ENCODE results near the gene ABLIM1.

DNA sequence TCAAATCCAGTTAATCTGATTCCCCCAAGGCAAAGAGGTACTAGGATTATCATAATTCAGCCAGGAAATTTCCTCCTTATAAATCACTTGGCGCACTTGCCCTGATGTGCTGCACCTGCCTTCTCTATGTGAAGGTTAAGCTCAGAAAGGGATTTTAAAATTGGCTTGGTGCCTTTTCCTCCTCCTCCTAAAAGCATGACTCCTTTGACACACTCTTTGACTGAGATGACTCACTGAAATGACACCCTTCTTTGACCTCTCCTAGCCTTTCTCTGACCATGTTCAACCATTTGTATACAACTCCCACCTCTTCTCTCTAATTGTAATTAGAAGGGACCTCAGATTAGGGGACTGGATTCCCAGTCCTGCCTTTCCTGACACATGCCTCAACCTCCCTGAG is 46.5 kb downstream of the ABLIM1 start:
- TF ChIP-seq, protein P1, sequence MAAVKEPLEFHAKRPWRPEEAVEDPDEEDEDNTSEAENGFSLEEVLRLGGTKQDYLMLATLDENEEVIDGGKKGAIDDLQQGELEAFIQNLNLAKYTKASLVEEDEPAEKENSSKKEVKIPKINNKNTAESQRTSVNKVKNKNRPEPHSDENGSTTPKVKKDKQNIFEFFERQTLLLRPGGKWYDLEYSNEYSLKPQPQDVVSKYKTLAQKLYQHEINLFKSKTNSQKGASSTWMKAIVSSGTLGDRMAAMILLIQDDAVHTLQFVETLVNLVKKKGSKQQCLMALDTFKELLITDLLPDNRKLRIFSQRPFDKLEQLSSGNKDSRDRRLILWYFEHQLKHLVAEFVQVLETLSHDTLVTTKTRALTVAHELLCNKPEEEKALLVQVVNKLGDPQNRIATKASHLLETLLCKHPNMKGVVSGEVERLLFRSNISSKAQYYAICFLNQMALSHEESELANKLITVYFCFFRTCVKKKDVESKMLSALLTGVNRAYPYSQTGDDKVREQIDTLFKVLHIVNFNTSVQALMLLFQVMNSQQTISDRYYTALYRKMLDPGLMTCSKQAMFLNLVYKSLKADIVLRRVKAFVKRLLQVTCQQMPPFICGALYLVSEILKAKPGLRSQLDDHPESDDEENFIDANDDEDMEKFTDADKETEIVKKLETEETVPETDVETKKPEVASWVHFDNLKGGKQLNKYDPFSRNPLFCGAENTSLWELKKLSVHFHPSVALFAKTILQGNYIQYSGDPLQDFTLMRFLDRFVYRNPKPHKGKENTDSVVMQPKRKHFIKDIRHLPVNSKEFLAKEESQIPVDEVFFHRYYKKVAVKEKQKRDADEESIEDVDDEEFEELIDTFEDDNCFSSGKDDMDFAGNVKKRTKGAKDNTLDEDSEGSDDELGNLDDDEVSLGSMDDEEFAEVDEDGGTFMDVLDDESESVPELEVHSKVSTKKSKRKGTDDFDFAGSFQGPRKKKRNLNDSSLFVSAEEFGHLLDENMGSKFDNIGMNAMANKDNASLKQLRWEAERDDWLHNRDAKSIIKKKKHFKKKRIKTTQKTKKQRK (IDR thresholded peaks at IDR 0.05; ENCODE audit: low read depth, low read length), result no peak
- TF ChIP-seq, protein P2, sequence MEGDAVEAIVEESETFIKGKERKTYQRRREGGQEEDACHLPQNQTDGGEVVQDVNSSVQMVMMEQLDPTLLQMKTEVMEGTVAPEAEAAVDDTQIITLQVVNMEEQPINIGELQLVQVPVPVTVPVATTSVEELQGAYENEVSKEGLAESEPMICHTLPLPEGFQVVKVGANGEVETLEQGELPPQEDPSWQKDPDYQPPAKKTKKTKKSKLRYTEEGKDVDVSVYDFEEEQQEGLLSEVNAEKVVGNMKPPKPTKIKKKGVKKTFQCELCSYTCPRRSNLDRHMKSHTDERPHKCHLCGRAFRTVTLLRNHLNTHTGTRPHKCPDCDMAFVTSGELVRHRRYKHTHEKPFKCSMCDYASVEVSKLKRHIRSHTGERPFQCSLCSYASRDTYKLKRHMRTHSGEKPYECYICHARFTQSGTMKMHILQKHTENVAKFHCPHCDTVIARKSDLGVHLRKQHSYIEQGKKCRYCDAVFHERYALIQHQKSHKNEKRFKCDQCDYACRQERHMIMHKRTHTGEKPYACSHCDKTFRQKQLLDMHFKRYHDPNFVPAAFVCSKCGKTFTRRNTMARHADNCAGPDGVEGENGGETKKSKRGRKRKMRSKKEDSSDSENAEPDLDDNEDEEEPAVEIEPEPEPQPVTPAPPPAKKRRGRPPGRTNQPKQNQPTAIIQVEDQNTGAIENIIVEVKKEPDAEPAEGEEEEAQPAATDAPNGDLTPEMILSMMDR (IDR thresholded peaks at IDR 0.05 in 2 of 3, conservative IDR thresholded peaks at IDR 0.05 in 1 of 3; ENCODE audit: control insufficient read depth in 2 of 3, extremely low read depth in 1 of 3, insufficient read depth in 1 of 3, low read depth in 3 of 3, low read length in 3 of 3), result no peak
- TF ChIP-seq MXI1 (IDR thresholded peaks at IDR 0.05; ENCODE audit: low read depth, low read length) (no peak), CEBPB (IDR thresholded peaks at IDR 0.05; ENCODE audit: borderline replicate concordance in 1 of 2, low read depth in 2 of 2, low read length in 2 of 2) (no peak), ZNF274 (IDR thresholded peaks at IDR 0.05; ENCODE audit: insufficient read depth, insufficient read length) (no peak), FOS (IDR thresholded peaks at IDR 0.05; ENCODE audit: borderline replicate concordance, extremely low read depth, insufficient read length) (no peak)
- TF ChIP-seq, protein P3, sequence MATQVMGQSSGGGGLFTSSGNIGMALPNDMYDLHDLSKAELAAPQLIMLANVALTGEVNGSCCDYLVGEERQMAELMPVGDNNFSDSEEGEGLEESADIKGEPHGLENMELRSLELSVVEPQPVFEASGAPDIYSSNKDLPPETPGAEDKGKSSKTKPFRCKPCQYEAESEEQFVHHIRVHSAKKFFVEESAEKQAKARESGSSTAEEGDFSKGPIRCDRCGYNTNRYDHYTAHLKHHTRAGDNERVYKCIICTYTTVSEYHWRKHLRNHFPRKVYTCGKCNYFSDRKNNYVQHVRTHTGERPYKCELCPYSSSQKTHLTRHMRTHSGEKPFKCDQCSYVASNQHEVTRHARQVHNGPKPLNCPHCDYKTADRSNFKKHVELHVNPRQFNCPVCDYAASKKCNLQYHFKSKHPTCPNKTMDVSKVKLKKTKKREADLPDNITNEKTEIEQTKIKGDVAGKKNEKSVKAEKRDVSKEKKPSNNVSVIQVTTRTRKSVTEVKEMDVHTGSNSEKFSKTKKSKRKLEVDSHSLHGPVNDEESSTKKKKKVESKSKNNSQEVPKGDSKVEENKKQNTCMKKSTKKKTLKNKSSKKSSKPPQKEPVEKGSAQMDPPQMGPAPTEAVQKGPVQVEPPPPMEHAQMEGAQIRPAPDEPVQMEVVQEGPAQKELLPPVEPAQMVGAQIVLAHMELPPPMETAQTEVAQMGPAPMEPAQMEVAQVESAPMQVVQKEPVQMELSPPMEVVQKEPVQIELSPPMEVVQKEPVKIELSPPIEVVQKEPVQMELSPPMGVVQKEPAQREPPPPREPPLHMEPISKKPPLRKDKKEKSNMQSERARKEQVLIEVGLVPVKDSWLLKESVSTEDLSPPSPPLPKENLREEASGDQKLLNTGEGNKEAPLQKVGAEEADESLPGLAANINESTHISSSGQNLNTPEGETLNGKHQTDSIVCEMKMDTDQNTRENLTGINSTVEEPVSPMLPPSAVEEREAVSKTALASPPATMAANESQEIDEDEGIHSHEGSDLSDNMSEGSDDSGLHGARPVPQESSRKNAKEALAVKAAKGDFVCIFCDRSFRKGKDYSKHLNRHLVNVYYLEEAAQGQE (IDR thresholded peaks at IDR 0.05; ENCODE audit: low read depth, low read length), result no peak
